ENCODE results near the gene B3GAT1.

Gene B3GAT1

GRCh38 chr11:134370526-134371435 is 41.3 kb downstream of the B3GAT1 start:
- no peak for DNase-seq

GRCh38 chr11:134369656-134370525 is 42.2 kb downstream of the B3GAT1 start:
- DNase-seq, result no peak

- no peak for DNase-seq
Observed at GRCh38 chr11:134367781-134368180, 44.3 kb downstream of the B3GAT1 start.

GRCh38 chr11:134366254-134366653 is 45.8 kb downstream of the B3GAT1 start:
- DNase-seq, result no peak

- DNase-seq, result no peak
Observed at GRCh38 chr11:134365011-134365925, 46.8 kb downstream of the B3GAT1 start.

- no peak for DNase-seq
Observed at GRCh38 chr11:134364261-134364660, 47.8 kb downstream of the B3GAT1 start.

- DNase-seq, result no peak
Observed at GRCh38 chr11:134363592-134363991, 48.5 kb downstream of the B3GAT1 start.

- no peak for DNase-seq
Observed at GRCh38 chr11:134363161-134363560, 48.9 kb downstream of the B3GAT1 start.

GRCh38 chr11:134362192-134362901 is 49.7 kb downstream of the B3GAT1 start:
- no peak for DNase-seq

GRCh38 chr11:134361661-134362060 is 50.4 kb downstream of the B3GAT1 start:
- no peak for DNase-seq

GRCh38 chr11:134360050-134360835 is 51.8 kb downstream of the B3GAT1 start:
- peak; percentile 48 for DNase-seq

- DNase-seq, result no peak
Observed at GRCh38 chr11:134359646-134360045, 52.4 kb downstream of the B3GAT1 start.

GRCh38 chr11:134358856-134359490 is 53.1 kb downstream of the B3GAT1 start:
- DNase-seq, result no peak

- no peak for DNase-seq
Observed at GRCh38 chr11:134358165-134358855, 53.7 kb downstream of the B3GAT1 start.

- DNase-seq, result no peak
Observed at GRCh38 chr11:134357545-134357839, 54.5 kb downstream of the B3GAT1 start.

GRCh38 chr11:134356656-134357544 is 55.1 kb downstream of the B3GAT1 start:
- DNase-seq, result no peak

GRCh38 chr11:134355656-134356055 is 56.4 kb downstream of the B3GAT1 start:
- no peak for DNase-seq

GRCh38 chr11:134355136-134355535 is 56.9 kb downstream of the B3GAT1 start:
- no peak for DNase-seq

- DNase-seq, result no peak
Observed at GRCh38 chr11:134352111-134352510, 59.9 kb downstream of the B3GAT1 start.
